ENCODE measurements around the gene WRAP73. TPM values are rescaled to one million over a fixed set of nuclear protein-coding genes. Genes with fewer than 3 reads are reported as not detected.

The WRAP73 gene
- total RNA-seq, 6 experiments from 2014 or later = 5.6 to 9.1 (median 7.1) TPM

DNA sequence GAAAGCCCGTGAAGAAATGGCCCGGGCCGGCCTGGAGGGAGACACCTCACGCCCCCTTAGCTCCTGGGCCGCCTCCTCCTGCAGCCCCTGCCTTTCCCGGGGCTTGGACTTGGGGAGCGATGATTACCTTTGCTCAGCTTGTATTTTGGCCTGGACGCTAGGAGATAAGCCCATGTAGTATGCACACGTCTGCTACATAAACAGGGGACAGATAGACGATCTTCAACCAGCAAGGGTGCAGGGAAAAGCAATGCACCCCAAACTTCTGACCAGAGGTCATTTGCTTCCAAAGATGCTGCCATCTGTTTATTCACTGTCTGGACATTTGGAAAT lies 3.3 kb upstream of the WRAP73 start:
- H3K4me3 ChIP-seq = no peak overlapping the region
- no peak for ATAC-seq
- peaks cover 10 to 33% of the 10 kb centered on the region in 2 donors for H3K27me3 ChIP-seq

DNA sequence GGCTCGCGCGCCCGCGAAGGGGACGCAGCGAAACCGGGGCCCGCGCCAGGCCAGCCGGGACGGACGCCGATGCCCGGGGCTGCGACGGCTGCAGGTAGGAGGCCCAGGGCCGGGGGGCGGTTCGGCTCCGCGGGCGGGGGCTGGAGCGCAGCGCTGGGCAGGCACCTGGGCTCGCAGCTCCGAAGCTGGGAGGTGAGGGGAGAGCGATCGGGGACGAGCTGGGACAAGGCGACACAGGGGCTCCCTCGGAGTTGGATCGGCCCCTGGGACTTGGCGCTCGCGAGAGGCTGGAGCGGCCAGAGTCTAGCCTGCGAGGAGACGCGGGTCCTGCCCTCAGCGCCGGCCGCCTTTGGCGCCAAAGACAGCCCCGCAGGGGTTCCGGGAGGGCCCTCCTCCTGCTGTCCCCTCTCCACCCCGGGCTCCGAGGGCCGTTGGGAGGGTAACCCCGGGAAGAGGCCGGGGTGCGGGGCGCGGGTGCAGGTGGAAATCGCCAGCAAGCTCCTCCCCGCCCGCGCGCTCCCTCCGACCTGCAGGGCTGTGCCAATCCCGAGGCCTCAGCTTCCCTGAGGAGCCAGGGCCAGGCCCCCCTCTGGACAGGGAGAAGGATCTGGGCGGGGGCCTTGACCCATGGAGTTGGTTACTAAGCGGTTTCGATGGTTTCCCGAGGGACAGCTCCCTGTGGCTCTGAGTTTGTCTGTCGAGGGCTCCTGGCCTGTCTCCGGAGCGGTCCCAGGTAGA lies 2.8 kb upstream of the WRAP73 start:
- peak in 1 of 4 donors; percentile 24 for ATAC-seq
- Histone ChIP-seq H3K4me1 (peaks cover 0 to 26% (median 0%) of the 10 kb centered on the region in 4 donors), H3K27me3 (peaks cover 10 to 33% of the 10 kb centered on the region in 2 donors), H3K36me3 (no peaks in the 10 kb centered on the region), H3K27ac (no peak overlapping the region), H3K9me3 (no peaks in the 10 kb centered on the region), H3K4me3 (peak overlapping the region in 2 of 3 donors; percentile 20 to 35)
- TF ChIP-seq POLR2A (IDR thresholded peaks at IDR 0.05) = no peak
- TF ChIP-seq, protein P1, sequence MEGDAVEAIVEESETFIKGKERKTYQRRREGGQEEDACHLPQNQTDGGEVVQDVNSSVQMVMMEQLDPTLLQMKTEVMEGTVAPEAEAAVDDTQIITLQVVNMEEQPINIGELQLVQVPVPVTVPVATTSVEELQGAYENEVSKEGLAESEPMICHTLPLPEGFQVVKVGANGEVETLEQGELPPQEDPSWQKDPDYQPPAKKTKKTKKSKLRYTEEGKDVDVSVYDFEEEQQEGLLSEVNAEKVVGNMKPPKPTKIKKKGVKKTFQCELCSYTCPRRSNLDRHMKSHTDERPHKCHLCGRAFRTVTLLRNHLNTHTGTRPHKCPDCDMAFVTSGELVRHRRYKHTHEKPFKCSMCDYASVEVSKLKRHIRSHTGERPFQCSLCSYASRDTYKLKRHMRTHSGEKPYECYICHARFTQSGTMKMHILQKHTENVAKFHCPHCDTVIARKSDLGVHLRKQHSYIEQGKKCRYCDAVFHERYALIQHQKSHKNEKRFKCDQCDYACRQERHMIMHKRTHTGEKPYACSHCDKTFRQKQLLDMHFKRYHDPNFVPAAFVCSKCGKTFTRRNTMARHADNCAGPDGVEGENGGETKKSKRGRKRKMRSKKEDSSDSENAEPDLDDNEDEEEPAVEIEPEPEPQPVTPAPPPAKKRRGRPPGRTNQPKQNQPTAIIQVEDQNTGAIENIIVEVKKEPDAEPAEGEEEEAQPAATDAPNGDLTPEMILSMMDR (IDR thresholded peaks at IDR 0.05) = no peak
- DNase-seq = peak; percentile 31 to 51 (median 46)
- no CpG with 5 or more reads among the region's 68 CpGs for WGBS (ENCODE audit: insufficient coverage, low coverage, low lambda C conversion rate, missing lambda C conversion rate)
- intact Hi-C loops (cut with DNase I) = no loop called here

More for the DNA sequence above, 3.3 kb upstream of the WRAP73 start:
- no peak for TF ChIP-seq POLR2A (IDR thresholded peaks at IDR 0.05)
- TF ChIP-seq, protein P1 (IDR thresholded peaks at IDR 0.05) = no peak
- Histone ChIP-seq H3K4me1 (peaks cover 0 to 24% (median 0%) of the 10 kb centered on the region in 4 donors), H3K36me3 (no peaks in the 10 kb centered on the region), H3K9me3 (no peaks in the 10 kb centered on the region), H3K27ac (no peak overlapping the region)
- WGBS (ENCODE audit: insufficient coverage, low coverage, low lambda C conversion rate, missing lambda C conversion rate) = no CpG with 5 or more reads among the region's 10 CpGs
- DNase-seq = no peak
- intact Hi-C loops (cut with DNase I) = no loop called here

DNA sequence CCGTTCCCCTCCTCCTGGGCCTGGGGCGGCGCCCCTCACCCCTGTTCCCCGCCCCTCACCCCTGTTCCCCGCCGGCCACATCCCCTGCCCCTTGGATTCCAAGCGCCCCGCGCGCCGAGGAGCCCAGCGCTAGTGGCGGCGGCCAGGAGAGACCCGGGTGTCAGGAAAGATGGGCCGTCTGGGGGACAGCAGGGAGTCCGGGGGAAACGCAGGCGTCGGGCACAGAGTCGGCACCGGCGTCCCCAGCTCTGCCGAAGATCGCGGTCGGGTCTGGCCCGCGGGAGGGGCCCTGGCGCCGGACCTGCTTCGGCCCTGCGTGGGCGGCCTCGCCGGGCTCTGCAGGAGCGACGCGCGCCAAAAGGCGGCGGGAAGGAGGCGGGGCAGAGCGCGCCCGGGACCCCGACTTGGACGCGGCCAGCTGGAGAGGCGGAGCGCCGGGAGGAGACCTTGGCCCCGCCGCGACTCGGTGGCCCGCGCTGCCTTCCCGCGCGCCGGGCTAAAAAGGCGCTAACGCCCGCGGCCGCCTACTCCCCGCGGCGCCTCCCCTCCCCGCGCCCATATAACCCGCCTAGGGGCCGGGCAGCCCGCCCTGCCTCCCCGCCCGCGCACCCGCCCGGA lies 2.1 kb upstream of the WRAP73 start, which contains the start of gene TP73:
Gene TP73 (plus strand): TSS at position 587 of the 618 bp plus-strand sequence. CDS start 29,850 bp downstream, outside the sequence.
- Histone ChIP-seq H3K36me3 (peaks cover 0 to 2% (median 0%) of the 10 kb centered on the region in 4 donors), H3K4me1 (peaks cover 0 to 26% (median 0%) of the 10 kb centered on the region in 4 donors), H3K9me3 (no peaks in the 10 kb centered on the region), H3K27me3 (peaks cover 10 to 33% of the 10 kb centered on the region in 2 donors), H3K27ac (no peak within 1 kb of the TSS), H3K4me3 (peak within 1 kb of the TSS in 2 of 3 donors; percentile 20 to 35)
- intact Hi-C loops (cut with DNase I) = no loop called here
- no peak for TF ChIP-seq POLR2A (IDR thresholded peaks at IDR 0.05)
- TF ChIP-seq, protein P1 (IDR thresholded peaks at IDR 0.05) = no peak
- 4% methylated on average over 5 of the region's 80 CpGs for WGBS (ENCODE audit: insufficient coverage, low coverage, low lambda C conversion rate, missing lambda C conversion rate)
- DNase-seq = peak; percentile 23 to 55 (median 47)
- peak in 3 of 4 donors; percentile 4 to 33 (median 21) for ATAC-seq

DNA sequence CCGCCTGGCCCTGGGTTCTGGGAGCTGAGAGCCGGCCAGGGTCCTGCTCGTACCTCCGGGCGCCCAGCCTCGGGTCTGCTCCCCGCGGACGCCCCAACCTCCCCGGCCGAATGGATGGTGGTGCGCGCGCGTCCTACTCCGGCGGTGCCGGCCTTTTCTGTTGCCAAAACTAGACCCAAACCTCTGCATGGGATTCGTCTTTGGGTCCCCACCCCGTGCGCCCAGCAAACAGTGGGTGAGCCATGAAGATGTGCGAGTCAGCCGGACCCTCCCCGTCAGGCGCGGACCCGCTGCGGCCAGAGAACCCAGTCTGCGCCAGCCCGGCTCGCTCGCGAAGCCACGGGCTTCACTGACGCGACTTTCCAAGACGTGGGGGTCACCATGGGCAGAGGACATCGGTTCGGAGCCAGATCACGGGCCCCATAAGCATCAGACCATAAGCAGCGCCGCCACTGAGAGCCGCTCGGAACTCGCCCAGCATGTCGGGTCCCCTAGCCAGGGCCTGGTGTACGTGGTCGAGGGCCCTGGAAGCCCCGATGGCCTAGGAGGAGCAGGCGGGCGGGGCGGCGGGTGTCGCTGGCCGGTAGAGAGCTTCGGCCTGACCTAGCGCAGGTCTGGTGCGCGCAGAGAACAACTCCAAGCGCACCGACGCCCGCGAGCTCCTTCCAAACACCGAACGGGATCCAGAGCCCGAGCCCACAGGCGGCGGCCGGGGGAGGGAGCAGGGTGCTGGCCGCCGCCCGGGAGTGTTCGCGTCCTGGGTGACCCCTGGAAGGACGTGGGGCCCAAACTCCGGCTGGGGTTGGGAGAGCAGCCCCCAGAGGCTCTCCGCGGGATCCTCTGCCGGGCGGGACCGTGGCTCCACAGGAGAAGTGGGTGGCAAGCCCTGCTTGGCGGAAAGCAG lies 1.4 kb upstream of the WRAP73 start:
- WGBS (ENCODE audit: insufficient coverage, low coverage, low lambda C conversion rate, missing lambda C conversion rate) = 4% methylated on average over 11 of the region's 83 CpGs
- peak; percentile 33 to 52 (median 45) for DNase-seq
- no peak overlapping the region for H3K4me3 ChIP-seq

More for the DNA sequence above, 1.4 kb upstream of the WRAP73 start:
- TF ChIP-seq POLR2A (IDR thresholded peaks at IDR 0.05) = no peak
- TF ChIP-seq, protein P1 (IDR thresholded peaks at IDR 0.05) = no peak
- peaks cover 0 to 26% (median 0%) of the 10 kb centered on the region in 4 donors for H3K4me1 ChIP-seq
- no peak for ATAC-seq
- peaks cover 0 to 9% (median 0%) of the 10 kb centered on the region in 4 donors for H3K36me3 ChIP-seq
- H3K27me3 ChIP-seq = peaks cover 10 to 33% of the 10 kb centered on the region in 2 donors
- no peak overlapping the region for H3K27ac ChIP-seq
- H3K9me3 ChIP-seq = no peaks in the 10 kb centered on the region
- intact Hi-C loops (cut with DNase I) = no loop called here

Measured in right lobe of liver (tissue), 6 donors.